Hematopoietic multipotent progenitor cell treated with erythropoietin and hydrocortisone succinate and interleukin-3 and kit ligand, for 15 days (in vitro differentiated cells): ENCODE results near the gene C1orf174.

ENCODE experiments used
- DNase-seq: peaks from one replicate; pipeline ENCODE4 v3.0.0-alpha.2; 2015; ENCODE audit warnings: low spot score

The C1orf174 gene

GRCh38 chr1:3894626-3895278, 5.3 kb downstream of the C1orf174 start:
- no peak for DNase-seq

GRCh38 chr1:3893190-3893589, 6.9 kb downstream of the C1orf174 start:
- no peak for DNase-seq

- DNase-seq = no peak
These were observed 7.3 kb downstream of the C1orf174 start for GRCh38 chr1:3892748-3893147.

GRCh38 chr1:3891329-3891865, 8.7 kb downstream of the C1orf174 start:
- DNase-seq = no peak

DNA sequence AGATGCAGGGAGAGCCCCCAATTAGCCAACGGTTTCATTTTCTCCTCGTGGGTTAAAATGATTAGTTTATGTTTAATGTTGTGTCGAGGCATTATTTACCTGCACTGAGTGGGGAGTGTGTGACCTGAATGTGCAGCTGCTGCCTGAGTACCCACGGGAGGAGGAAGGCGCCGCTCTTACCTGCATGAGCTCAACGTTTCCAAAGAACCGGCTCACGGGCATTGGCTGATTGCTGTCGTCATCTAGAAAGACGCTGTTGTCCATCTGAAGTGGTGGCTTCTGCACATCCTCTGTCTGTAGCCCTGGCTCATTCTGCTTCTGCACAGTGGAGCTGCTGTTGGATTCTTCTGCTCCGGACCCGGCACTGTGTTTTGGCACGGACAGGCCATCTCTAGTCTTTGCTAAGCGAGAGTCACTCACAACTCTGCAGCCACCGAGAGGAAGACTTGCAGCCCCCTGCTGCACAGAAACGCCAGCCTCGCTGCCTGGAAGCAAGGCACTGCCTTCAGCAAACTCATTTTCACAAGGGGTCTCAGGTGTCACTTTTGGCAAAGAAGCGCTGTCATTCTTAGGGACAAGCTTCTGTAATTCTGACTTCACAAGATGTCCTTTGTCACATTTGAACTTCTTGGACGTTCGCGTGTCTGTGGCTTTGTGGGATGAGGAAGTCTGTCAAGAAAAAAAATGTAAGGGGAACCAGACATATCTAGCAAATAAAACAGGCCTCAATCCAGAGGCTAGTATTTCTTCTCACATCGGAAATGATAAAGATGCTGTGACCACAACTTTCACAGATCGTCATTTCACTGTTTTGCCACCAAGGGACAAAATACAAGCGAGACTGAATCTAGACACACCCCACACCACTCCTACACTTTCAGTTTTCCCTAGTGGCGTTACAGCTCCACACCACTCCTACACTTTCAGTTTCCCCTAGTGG, 9.4 kb downstream of the C1orf174 start:
- no peak for DNase-seq

DNA sequence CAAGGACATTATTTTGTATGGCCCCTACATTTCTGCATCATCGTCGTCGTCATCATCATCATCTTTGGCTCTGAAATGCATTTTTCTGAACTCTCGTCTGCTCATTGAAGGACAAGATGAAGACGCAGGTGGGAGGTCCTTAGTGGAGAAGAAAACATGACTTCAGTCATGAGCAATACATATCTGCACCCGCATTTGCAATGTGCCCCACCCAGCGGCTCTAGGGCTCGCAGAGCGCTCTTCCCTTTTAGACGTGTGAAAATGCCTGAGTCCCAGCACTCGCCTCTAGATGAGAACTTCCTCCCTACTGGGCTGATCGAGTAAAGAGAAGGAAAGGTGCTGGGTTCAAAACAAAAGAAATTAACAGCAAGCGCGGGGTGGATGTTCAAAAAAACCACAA, 10.1 kb downstream of the C1orf174 start:
- no peak for DNase-seq

GRCh38 chr1:3888301-3888700, 11.8 kb downstream of the C1orf174 start:
- DNase-seq = no peak

DNA sequence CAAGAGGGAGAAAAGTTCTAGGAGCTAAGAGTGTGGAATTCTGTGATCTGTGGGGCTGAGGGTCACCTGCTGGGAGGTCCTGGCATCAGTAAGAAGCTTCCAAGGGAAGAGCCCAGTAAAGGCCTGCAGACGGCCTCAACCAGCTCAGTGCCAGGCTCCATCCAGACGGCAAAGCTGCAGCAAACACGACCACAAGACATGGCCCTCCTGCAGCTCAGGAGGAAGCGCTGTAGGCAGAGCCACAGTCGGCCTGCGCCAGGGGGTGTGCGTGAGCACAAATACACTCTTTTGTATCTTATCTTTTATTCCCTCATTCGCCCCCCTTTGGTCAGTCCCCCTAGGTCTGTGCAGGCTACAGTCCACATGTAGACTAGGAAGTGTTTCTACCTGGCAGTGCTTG, 13.4 kb downstream of the C1orf174 start:
- no peak for DNase-seq

- DNase-seq = no peak
These were observed 13.9 kb downstream of the C1orf174 start for GRCh38 chr1:3886106-3886670.

DNA sequence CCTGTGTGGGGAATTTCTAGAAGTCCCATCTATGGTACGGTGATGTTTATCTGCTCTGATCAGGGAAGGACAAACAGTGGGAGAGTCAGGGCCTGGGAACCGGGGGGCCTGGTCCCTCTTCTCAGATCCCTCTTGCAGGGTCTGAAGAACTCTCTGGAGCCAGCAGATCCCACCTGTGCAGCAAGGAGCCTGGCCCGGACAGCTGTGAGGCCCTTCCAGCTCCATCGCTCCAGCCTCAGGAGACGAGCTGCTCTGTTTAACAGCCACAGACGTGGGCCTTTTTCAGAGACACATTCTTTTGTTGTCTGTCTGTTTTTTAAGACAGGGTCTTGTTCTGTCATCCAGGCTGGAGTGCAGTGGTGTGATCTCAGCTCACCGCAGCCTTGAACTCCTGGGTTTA, 14.5 kb downstream of the C1orf174 start:
- no peak for DNase-seq

DNA sequence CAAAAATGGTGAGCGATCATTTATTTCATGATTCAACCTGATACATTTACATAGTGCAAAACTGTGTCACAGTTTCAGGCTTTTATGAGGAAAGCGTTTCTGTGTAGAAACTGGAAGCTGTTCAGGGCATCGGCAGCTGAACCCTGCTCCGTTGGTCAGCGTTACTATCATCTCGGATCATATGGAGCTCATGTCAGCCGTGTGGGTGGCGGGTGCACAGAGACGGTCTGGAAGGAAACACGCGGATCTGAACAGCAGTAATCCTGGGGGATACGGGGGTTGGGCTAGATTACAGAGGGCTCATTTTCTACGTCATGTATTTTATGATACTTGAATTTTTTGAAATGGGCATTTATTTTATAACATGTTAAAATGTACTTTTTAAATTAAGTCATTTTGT, 15.1 kb downstream of the C1orf174 start:
- no peak for DNase-seq

DNA sequence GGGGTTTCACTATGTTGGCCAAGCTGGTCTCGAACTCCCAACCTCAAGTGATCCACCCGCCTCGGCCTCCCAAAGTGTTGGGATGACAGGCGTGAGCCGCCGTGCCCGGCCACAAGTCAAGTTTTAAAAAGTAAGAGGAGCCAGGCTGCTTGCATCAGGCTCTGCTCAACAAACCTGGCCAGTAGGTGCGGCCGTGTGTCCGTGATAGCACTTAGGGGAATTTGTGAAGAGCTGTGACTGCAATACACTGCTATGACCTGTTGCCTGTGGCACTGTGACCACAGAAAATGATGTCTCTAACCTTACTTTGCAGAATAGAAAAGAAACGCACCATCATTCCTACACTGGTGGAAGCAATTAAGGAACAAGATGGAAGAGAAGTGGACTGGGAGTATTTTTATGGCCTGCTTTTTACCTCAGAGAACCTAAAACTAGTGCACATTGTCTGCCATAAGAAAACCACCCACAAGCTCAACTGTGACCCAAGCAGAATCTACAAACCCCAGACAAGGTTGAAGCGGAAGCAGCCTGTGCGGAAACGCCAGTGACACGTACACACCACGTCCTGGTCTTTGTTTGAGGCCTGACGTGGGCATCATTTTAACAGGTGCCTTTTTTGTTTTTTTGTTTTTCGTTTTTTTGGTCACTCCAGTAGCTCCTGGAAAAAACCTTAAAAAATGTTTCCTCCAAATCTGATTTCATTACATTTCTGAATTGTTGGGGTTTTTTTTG, 16.7 kb downstream of the C1orf174 start:
- no peak for DNase-seq

DNA sequence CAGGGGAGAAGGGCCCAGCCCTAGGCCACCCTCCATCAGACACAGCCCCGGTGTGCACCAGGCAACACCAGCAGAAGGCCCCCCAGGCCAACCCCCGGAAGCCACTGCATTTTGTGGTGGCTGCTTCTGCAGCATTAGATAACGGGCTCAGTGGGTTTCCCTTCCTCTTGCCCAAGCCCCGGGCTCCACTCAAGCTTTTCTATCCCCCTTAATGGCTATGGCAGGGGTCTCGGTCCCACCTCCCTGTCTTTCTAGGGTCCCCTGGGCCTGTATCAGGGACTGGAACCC, 18.9 kb downstream of the C1orf174 start:
- no peak for DNase-seq

- no peak for DNase-seq
These were observed 19.5 kb downstream of the C1orf174 start for GRCh38 chr1:3880429-3881192.

DNA sequence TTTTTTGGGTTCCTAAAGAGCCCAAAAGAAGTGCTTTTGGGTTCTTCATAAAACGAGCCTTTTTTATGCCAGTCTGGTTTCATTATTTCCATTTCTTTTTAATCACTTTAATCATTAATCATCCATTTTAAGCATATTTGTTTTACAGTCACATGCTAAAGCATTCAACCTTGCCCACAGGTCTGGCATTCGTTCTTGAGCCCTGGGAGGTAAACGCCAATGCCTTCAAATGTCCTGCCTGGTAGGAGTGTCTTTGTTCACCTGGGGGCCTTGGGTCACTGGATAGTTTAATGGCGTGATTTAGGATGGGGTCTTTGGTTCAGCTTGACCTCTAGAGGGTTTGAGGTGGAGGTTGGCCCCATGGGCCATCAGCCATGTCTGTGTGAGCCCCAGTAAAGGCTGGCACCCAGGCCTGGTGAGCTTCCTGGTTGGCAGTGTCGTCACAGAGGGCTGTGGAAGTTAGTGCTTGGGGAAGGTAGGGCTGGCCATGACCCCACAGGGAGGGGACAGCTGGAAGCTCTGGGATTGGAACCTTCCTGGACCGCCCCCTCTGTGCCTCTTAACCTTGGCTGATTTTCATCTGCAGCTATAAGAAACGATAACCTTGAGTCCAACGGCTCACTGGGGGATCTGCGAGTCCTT, 20.2 kb downstream of the C1orf174 start:
- DNase-seq = no peak

GRCh38 chr1:3879099-3879498, 21.0 kb downstream of the C1orf174 start:
- DNase-seq = no peak

- no peak for DNase-seq
These were observed 23.4 kb downstream of the C1orf174 start for GRCh38 chr1:3876716-3877115.

DNA sequence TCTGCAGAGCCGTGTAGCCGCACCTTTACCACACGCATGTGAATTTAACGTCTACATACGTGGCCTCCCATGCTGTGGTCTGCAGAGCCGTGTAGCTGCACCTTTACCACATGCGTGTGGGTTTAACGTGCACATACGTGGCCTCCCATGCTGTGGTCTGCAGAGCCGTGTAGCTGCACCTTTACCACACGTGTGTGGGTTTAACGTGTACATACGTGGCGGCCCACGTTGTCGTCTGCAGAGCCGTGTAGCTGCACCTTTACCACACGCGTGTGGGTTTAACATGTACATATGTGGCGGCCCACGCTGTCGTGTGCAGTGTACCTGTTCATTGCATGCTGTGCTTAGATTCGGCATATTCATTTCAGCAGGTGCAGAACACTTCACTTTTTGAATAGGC, 25.3 kb downstream of the C1orf174 start:
- no peak for DNase-seq

GRCh38 chr1:3872546-3872945, 27.5 kb downstream of the C1orf174 start:
- no peak for DNase-seq

DNA sequence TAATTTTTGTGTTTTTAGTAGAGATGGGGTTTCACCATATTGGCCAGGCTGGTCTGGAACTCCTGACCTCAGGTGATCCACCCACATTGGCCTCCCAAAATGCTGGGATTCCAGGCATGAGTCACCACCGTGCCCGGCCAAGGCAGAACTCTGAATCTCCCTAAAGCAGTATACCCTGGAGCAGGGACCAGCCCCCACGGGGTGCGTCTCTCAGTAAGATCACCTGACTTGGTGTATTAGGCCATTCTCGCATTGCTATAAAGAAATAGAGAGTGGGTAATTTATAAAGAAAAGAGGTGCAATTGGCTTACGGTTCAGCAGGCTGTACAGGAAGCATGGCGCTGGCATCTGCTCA, 28.6 kb downstream of the C1orf174 start:
- DNase-seq = no peak

DNA sequence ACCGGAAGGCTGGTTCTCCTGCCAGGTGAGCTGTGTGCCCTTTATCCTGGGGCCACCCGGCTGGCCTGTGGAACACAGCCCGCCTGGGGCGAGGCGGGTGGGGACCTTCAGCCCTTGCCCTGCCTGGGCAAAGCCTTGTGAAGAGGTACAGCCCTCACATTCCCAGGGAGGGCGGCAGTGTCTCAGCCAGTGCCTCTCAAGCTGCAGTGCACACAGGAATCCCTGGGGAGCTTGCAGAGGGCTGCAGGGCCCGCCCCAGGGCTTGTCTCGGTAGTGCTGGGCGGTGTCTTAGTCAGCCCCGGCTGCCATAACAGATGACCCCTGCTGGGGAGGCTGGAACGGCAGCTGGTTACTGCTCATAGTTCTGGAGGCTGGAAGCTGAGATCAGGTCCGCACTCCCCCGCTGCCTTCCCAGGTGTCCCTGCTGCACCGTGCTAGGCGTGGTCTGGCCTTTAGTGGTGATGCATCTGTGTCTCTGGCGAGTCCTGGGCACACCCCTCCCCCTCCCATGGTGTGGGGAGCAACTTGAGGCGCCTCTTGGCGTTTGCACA, 30.2 kb downstream of the C1orf174 start:
- DNase-seq = no peak
